Measurements from ENCODE around the gene NCBP3.
"Not testable (repeated sequence)": the region's sequence is repeated elsewhere in the genome, so short reads cannot be mapped to it uniquely, and the experiment has no call there.

Gene NCBP3

GRCh38 chr17:3879591-3880417 lies 33.8 kb upstream of the NCBP3 start:
- DNase-seq: no peak

- no peak for DNase-seq
Measured at GRCh38 chr17:3879186-3879585, 33.1 kb upstream of the NCBP3 start.

GRCh38 chr17:3877220-3877619 lies 31.2 kb upstream of the NCBP3 start:
- no peak for DNase-seq

GRCh38 chr17:3875317-3875716 lies 29.3 kb upstream of the NCBP3 start:
- no peak for DNase-seq

- no peak for DNase-seq
Measured at GRCh38 chr17:3873862-3874261, 27.8 kb upstream of the NCBP3 start.

- DNase-seq: no peak
Measured at GRCh38 chr17:3870871-3871306, 24.8 kb upstream of the NCBP3 start.

GRCh38 chr17:3867606-3868005 lies 21.6 kb upstream of the NCBP3 start:
- DNase-seq: no peak

- DNase-seq: no peak
Measured at GRCh38 chr17:3867106-3867505, 21.1 kb upstream of the NCBP3 start.

- DNase-seq: no peak
Measured at GRCh38 chr17:3866276-3866675, 20.2 kb upstream of the NCBP3 start.

GRCh38 chr17:3865176-3865575 lies 19.1 kb upstream of the NCBP3 start:
- no peak for DNase-seq

GRCh38 chr17:3864534-3864933 lies 18.5 kb upstream of the NCBP3 start:
- DNase-seq: no peak

GRCh38 chr17:3861761-3862681 lies 16.0 kb upstream of the NCBP3 start:
- DNase-seq: no peak

GRCh38 chr17:3860939-3861700 lies 15.1 kb upstream of the NCBP3 start:
- DNase-seq: no peak

GRCh38 chr17:3859940-3860339 lies 13.9 kb upstream of the NCBP3 start:
- no peak for DNase-seq

- DNase-seq: no peak
Measured at GRCh38 chr17:3857261-3858105, 11.4 kb upstream of the NCBP3 start.

- DNase-seq: not testable (repeated sequence)
Measured at GRCh38 chr17:3854204-3854603, 8.2 kb upstream of the NCBP3 start.

- no peak for DNase-seq
Measured at GRCh38 chr17:3852561-3852960, 6.5 kb upstream of the NCBP3 start.

- DNase-seq: no peak
Measured at GRCh38 chr17:3851461-3852100, 5.5 kb upstream of the NCBP3 start.

- DNase-seq: no peak
Measured at GRCh38 chr17:3848229-3848835, 2.3 kb upstream of the NCBP3 start.

GRCh38 chr17:3847165-3847670 lies 1.2 kb upstream of the NCBP3 start:
- DNase-seq: no peak
